UCSD-AML1 (cell line): ENCODE data around the gene SETDB2.
"Not testable (repeated sequence)": the region's sequence is repeated elsewhere in the genome, so short reads cannot be mapped to it uniquely, and the experiment has no call there.

Experiments
- DNase-seq: peaks from one replicate; lab custom pipeline; 2025; ENCODE audit not compliant: unreplicated experiment; lab: John Stamatoyannopoulos, UW

The SETDB2 gene

DNA sequence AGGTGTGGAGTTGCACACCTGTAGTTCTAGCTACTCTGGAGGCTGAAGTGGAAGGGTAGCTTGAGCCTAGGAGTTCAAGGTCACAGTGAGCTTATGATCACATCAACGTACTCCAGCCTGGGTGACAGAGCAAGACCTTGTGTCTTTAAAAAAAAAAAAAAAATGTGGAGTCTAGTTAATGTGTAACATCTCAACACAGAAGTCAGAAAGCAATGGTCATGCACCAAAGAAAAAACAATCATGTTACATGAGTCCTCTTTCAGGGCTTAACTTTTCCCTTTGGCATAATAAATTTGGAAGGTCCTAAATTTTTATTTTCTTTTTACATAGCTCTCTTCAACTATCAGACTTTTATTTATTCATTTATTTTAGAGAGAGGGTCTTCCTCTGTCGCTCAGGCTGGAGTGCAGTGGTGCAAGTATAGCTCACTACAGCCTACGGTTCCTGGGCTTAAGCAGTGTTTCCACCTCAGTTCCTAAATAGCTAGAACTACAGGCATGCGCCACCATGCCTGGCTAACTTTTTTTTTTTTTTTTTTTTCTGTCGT, 22.3 kb downstream of the SETDB2 start:
- DNase-seq: no peak

DNA sequence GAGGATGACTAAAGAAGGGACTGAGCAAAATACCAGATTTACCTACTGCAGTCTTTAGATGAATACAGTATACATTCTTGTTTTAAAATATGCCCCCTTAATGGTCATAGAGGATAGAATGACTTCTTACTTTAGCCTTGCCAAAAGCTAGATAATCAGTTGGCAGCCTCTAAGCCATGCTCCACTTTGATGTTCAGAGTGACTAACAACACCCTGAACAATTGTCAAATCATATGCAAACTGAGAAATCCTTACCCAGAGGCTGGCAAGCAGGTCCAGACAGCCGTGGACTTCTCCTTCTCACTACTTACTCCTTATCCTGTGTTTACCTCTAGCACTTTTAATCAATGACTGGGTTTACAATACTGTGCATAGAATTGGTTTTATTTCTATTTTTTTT, 28.1 kb downstream of the SETDB2 start:
- no peak for DNase-seq

DNA sequence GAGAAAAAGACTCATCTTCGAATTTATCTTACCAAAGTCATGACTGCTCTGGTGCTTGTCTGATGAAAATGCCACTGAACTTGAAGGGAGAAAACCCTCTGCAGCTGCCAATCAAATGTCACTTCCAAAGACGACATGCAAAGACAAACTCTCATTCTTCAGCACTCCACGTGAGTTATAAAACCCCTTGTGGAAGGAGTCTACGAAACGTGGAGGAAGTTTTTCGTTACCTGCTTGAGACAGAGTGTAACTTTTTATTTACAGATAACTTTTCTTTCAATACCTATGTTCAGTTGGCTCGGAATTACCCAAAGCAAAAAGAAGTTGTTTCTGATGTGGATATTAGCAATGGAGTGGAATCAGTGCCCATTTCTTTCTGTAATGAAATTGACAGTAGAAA, 32.5 kb downstream of the SETDB2 start:
- no peak for DNase-seq

DNA sequence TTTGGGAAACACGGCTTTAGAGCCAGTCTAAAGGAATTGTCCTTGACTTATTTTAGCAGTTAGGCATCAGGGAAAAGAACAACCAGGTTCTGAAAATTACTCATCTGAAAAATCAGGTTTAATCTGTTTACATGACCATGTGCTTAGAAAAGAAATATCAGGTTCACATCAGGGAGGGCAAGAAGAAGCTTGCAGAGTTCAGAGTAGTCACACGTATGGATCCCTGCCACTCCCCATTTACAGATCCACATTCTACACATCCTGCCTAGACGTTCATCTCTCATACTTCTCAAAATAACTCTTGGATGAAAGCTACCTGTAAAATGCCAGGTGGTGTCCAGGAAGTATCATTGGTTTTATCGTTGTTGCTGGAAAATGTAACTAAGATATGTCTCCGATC, 37.7 kb downstream of the SETDB2 start:
- no peak for DNase-seq

DNA sequence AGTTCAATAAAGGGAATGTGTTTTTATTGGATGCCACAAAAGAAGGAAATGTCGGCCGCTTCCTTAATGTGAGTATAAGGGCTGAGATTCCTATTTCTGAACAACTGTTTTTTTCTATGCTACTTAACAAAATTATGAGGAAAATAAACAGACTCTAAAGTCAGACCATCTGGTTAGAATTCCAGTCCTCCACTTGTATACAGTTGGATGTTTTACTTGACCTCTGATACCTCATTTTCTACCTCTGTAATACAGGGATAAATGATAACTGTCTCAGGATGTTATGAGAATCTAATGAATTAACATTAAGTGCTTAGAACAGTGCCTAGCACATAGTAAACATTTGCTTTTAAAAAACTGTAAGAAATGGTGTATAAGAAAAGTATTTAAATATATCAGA, 44.5 kb downstream of the SETDB2 start:
- no peak for DNase-seq

DNA sequence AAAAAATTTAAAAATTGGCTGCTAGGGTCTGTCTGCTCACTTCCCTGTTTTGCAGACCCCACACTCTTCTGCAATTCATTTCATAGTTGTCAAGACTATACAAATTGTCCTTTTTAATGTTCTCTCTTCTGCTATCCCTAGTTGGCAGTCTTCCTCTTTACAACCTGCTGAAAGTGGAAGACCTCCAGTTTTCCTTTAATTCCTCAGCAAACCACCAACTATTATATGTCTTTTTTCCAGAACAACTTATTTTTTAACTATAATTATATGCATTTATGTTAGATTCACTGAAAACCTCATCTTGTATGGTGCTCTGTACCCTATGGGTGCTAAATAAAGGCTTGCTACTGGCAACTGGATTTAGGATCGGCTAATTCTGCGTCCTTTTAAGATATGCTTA, 50.6 kb downstream of the SETDB2 start:
- DNase-seq: no peak

DNA sequence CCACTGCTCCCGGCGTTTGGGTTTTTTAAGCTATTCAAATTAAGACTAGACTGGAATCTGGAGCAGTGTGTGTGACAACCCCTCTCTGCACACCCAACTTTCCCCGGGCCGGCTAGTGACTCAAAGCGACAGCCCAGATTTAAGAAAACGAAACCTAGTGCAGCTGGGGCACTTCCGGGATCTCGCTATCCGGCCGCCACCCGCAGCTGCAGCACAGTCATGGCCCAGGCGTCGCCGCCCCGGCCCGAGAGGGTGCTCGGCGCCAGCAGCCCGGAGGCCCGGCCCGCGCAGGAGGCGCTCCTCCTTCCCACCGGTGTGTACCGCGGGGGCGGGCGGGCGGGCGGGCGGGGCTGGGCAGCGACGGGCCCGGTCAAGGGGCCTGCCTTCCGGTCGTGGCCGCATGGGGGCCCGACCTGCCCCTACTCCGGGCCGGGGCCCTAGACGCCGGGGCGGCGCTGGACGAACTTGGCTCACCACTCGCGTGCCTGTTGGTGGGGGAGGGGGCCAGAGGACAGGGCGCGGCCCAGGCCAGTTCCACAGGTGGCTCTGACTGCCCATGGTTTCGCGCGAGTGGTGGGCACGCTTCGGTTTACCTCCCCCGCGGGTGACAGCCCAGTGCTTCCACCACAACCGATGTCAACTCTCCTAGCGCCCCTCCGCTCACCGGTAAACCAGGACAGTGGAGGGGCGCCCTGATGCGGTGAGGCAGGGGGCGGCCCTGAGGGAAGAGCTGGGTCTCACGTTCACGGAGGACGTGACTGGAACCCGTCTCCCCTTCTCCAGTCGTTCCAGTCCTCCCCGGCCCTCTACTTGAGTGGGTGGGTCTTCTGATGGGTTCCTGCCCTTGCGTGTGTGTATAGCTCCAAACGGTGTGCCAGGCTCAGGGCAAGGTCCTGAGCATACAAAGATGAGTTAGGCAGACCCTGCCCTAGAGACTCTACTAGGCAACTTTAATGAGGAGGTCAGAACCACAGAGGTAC, 52.0 kb downstream of the SETDB2 start, which contains the start of gene PHF11:
Gene PHF11, plus strand, starts transcription at position 171 of the 980 bp plus-strand sequence. Its CDS starts 49 bp downstream, at position 220.
- DNase-seq: peak; percentile 67

DNA sequence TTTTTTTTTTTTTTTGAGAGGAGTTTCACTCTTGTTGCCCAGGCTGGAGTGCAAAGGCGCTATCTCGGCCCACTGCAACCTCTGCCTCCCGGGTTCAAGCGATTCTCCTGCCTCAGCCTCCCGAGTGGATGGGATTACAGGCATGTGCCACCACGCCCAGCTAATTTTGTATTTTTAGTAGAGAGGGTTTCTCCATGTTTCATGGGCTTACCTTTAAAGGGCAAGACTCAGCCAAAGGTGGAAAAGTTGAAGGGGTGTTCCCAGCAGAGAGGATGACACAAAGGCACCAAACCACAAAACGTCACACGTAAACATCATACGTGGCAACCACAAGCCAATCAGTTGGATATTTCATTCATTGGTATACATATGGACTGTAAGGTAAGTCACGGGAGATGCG, 52.8 kb downstream of the SETDB2 start:
- DNase-seq: not testable (repeated sequence)

DNA sequence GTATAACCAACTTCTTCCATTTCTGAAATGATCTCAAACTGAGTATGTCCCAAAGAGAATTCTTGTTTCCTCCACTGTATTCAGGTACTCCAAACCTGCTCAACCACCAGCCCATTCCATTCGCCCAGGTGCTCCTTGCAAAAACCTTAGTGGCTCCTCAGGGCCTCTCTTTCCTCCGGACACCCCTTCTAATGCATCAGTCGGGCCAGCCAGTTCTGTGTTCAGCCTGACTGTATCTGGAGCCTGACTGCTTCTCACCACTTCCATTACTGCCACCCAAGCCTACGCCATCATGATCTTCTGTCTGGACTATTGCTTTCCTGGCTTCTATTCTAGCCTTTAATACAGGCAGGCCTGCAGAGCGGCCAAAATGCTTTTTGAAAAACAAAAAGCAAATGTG, 53.2 kb downstream of the SETDB2 start:
- no peak for DNase-seq

DNA sequence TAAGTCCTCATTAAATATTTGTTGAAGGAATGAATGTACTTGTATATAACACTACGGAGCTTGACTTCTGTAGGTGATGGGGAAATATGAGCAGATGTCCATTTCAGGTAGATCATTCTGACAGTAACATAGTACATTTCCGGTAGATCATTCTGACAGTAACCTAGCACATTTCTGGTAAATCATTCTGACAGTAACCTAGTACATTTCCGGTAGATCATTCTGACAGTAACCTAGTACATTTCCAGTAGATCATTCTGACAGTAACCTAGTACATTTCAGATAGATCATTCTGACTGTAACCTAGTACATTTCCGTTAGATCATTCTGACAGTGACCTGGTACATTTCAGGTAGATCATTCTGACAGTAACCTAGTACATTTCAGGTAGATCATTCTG, 54.1 kb downstream of the SETDB2 start:
- no peak for DNase-seq

DNA sequence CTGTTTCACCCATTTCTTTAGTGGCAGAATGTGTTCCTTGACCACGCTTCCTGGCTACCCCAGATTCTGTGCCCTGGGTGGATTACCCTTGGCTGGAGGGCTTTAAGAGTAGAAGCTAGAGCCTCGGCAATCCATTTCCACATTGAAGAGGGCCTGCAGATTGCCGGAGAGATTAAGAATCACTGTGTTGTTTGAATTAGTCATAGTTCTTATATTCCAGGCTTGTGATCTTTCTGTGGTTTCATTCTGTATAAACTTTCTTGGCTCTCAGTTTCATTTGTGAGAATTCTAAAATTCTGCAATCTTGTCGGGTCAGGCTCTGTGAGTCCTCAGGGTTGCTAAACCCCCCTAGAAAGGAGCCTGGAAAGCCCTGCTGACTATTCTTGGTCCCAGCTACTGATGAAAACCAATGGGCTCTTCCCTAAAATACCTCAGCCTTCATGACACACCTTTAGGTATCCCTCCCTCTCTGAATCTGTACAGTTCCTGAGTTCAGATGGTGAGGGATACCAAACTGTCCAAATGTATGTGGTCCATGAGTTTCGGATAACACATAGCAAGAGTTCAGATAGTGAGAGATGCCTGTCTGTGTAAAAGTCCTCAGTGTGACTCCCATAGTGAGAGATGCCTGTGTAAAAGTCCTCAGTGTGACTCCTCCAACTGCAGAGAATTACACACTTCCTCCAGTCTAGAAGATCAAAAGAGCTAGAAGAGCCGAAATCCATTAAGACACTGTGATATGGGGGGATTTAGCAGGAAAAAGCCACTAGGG, 56.0 kb downstream of the SETDB2 start:
- DNase-seq: no peak

DNA sequence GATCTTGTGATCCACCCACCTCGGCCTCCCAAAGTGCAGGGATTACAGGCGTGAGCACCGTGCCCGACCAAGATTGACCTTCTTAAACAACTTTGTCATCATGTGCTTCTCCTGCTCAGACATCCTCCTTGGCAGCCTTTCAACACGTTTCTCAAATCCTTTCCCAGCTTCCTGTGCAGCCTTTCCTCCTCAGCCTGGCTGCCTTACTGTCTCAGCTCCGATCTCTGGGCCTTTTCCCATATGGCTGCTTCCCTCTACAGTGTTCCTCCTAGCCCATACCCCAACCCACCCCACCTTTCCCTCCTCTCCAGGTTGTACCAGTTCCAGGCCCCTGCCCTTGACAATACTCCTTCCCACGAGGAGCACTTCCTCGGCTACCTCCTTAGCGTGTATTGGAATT, 58.9 kb downstream of the SETDB2 start:
- DNase-seq: no peak

DNA sequence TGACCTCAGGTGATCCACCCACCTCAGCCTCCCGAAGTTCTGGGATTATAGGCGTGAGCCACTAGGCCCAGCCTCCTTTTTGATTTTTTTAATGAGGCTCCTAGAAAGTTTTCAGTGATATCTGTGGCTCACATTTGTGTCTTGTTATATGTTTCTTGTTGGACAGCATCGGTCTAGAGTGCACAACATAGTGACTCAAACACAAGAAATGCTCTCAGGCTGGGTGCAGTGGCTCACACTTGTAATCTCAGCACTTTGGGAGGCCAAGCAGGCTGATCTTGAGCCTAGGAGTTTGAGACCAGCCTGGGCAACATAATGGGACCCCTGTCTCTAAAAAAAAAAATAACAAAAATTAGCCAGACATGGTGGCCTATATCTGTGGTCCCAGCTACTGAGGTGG, 59.9 kb downstream of the SETDB2 start:
- DNase-seq: no peak

DNA sequence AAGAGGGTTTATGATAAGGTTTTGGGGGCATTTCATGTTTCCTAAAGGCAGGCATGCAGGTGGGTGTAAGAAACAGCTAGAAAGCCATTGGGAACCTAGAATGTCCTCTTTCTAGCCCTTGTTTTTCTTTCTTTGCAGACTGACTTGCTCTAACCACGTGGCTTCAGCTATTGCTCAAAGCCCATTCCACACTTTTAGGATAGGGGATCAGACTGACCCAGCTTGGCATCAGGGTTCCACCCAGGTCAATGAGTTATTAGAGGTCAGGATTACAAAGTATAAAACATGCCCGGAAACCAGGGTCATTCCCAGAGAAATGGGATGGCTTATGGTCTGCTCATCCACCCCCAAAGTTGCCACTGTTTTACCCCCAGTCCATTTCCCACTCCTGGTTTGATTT, 68.5 kb downstream of the SETDB2 start:
- DNase-seq: no peak

DNA sequence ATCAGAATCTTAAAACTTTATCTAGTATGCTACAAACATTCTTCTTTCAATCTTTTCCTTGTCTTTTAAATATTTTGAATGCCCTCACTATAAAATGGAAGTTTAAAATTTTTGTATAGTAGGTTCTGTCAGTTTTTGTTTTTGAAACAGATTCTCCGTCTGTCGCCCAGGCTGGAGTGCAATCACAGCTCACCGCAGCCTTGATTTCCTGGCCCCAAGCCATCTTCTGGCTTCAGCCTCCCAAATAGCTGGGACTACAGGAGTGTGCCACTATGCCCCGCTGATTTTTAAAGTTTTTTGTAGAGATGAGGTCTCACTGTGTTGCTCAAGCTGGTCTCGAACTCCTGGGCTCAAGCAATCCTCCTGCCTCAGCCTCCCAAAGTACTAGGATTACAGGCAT, 72.4 kb downstream of the SETDB2 start:
- no peak for DNase-seq

DNA sequence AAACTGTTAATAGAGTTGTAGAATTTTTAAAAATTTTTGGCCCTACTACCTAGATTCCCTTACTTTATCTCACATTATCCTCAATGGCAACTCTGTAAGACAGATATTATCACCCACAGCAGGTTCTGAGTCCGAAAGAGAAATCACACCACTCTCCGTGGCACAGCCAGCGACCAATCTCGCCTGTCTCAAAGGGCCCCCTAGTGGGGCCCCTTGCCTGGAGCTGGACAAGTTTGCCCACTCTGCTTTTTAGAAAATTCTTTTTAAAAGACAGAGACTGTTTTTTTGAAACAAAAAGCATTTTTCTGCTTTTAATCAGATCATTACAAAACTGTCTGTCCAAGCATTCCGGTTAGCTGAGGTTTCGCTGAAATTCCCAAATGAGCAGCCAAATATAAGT, 73.4 kb downstream of the SETDB2 start:
- DNase-seq: no peak

DNA sequence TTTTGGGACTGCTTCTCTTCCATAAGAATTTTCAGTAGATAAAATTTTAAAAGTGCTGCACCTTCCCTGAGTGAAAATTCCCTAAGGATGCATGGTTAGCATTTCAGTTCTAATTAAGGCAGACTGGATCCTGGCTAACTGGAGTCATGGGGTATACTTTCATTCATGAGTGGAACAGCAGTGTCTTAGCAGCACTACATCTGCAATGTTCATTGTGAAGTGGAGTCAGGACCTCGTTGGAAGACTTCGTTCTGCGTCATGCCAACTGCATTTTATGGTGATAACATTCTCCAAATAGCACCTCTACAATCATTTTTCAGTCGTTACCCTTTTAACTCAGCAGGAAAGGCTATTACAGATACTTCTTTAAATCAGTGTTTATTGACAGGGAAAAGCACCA, 77.2 kb downstream of the SETDB2 start:
- DNase-seq: no peak

DNA sequence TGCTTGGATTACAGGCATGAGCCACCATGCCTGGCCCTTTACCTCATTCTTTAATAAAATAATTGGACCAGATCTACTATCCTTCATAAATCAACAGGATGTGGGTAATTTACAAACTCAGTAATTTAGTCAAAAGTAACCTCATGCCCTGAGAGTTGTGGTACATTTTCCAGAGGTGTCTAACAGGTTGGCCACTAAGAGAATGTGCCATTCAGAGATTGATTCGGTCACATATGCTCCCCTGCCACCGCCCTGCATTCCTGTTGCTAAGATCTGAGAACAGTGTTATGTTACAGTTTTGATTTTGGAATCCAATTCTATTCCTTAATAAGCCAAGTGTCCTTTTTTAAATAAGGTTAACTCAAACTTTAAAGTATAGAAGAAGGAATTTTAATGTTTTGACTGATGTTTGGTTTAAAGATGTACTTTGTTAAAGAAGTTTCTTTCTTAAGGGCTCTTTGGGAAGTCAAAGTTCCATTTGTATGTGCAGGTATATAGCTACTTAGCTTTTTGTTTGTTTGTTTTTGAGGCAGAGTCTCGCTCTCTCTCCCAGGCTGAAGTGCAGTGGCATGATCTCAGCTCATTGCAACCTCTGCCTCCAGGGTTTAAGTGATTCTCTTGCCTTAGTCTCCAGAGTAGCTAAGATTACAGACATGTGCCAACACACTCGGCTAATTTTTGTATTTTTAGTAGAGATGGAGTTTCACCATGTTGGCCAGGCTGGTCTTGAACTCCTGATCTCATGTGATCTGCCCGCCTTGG, 80.8 kb downstream of the SETDB2 start:
- DNase-seq: no peak

DNA sequence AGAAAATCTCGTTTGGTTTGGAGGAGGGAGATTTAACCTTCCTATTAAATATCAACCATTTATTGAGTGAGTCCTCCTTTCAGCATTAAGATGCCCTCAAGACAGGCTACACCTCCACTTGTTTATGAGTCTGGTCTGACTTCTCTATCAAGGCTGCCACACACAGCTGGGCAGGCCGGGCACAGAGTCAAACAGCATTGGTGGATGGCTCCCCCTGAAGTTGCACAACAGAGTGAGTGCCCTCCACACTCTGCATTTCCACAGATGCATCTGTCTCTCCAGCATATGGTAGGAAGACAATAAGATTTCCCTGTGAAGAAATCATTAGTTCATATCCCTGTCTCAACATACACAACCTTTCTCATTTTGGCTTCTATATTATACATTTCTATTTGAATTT, 83.0 kb downstream of the SETDB2 start:
- no peak for DNase-seq

DNA sequence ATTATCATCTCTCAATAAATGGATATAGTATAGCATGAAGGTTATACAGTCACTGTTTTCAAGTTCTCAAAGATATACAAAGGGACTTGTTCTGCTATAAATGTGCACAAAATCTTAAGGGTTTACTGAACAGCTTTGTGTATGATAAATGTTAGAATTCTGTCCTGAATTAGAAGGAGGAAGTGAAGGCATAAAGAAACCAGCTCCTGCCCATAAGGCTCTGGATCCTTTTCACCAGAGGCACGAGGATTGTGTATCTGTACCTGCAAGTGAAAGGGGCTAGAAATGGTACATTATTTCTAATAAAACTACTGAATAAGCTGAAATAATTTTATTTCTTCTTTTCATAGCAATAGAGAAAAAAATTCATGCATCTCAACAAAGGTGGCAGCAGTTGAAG, 84.1 kb downstream of the SETDB2 start:
- DNase-seq: no peak

DNA sequence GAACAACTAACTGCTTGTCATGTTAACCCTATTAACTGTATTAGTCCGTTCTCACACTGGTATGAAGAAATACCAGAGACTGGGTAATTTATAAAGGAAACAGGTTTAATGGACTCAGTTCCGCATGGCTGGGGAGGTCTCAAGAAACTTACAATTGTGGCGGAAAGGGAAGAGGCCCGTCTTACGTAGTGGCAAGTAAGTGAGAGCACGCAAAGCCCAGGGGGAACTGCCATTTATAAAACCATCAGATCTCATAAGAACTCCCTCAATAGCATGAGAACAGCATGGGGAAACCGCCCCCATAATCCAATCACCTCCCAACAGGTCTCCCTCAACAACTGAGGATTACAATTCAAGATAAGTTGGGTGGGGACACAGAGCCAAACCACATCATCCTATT, 86.4 kb downstream of the SETDB2 start:
- no peak for DNase-seq
